Measurements from ENCODE around the gene USP9X.

- TF ChIP-seq CTCF (IDR thresholded peaks at IDR 0.05): no peak
- TF ChIP-seq POLR2A (IDR thresholded peaks at IDR 0.05): no peak
- no peak for TF ChIP-seq POLR2AphosphoS5 (IDR thresholded peaks at IDR 0.05; ENCODE audit: insufficient read depth in 1 of 2, low read depth in 1 of 2)
These were observed 1.3 kb downstream of the USP9X start for GRCh38 chrX:41086627-41086932.

All from vagina (tissue), 2 donors.